DND-41 (cell line): ENCODE results near the gene HCRT.
"Not testable (repeated sequence)": the region's sequence is repeated elsewhere in the genome, so short reads cannot be mapped to it uniquely, and the experiment has no call there.

Experiments
- ATAC-seq: fragments of 200-7000 bp; cut with Tn5 transposase; 3 replicates; pipeline ENCODE4 v1.9.1; 2021; ENCODE audit warnings: low read depth; ENCODE audit not compliant: insufficient read depth
- DNase-seq: peaks from one replicate; pipeline ENCODE4 v3.0.0-alpha.2; 2020
- H2AFZ ChIP-seq: 2 replicates; pipeline ENCODE4 v1.6.0; 2012; ENCODE audit warnings: low read depth, low read length
- H3K27ac ChIP-seq: 2 replicates; pipeline ENCODE4 v1.5.1; 2012; ENCODE audit warnings: low read length, inconsistent platforms
- H3K27me3 ChIP-seq: fragments of 200-600 bp; sonication (generic); 2 replicates; pipeline ENCODE4 v1.6.0; 2012; ENCODE audit warnings: low read length, mild to moderate bottlenecking, inconsistent platforms; ENCODE audit not compliant: insufficient read depth, poor library complexity
- H3K36me3 ChIP-seq: 2 replicates; pipeline ENCODE4 v1.5.1; 2012; ENCODE audit warnings: low read length, inconsistent platforms; ENCODE audit not compliant: insufficient read depth
- H3K4me1 ChIP-seq: 2 replicates; pipeline ENCODE4 v1.5.1; 2012; ENCODE audit warnings: mild to moderate bottlenecking, low read length; ENCODE audit not compliant: insufficient read depth
- H3K4me2 ChIP-seq: 2 replicates; pipeline ENCODE4 v1.6.0; 2012; ENCODE audit warnings: mild to moderate bottlenecking, moderate library complexity, low read length, inconsistent platforms; ENCODE audit not compliant: insufficient read depth
- H3K4me3 ChIP-seq, 2 experiments: fragments of 200-600 bp in 1 of 2; shearing (Covaris generic) in 1 of 2; 2 replicates each; pipeline ENCODE4 v1.5.1; 2012 to 2016; ENCODE audit warnings: inconsistent platforms in 2 of 2, low read length in 2 of 2, mild to moderate bottlenecking in 2 of 2, low read depth in 1 of 2, moderate library complexity in 1 of 2
- H3K79me2 ChIP-seq: 2 replicates; pipeline ENCODE4 v1.6.0; 2012; ENCODE audit warnings: low read length, inconsistent platforms; ENCODE audit not compliant: insufficient read depth
- H3K9ac ChIP-seq: 2 replicates; pipeline ENCODE4 v1.6.0; 2012; ENCODE audit warnings: low read depth, mild to moderate bottlenecking, inconsistent platforms, low read length, moderate library complexity
- H3K9me3 ChIP-seq: 2 replicates; pipeline ENCODE4 v1.5.1; 2012; ENCODE audit warnings: low read length, moderate library complexity, mild to moderate bottlenecking, inconsistent platforms; ENCODE audit not compliant: insufficient read depth, severe bottlenecking
- H4K20me1 ChIP-seq: 2 replicates; pipeline ENCODE4 v1.6.0; 2012; ENCODE audit warnings: low read length; ENCODE audit not compliant: insufficient read depth
- CTCF ChIP-seq: IDR thresholded peaks from 2 replicates; pipeline ENCODE4 v1.5.1; 2012; ENCODE audit warnings: borderline replicate concordance, low read length, moderate library complexity, mild to moderate bottlenecking; ENCODE audit not compliant: poor library complexity, severe bottlenecking; ENCODE audit errors: extremely low read depth
- EZH2 ChIP-seq: IDR thresholded peaks from 3 replicates; pipeline ENCODE4 v1.6.1; 2012; ENCODE audit warnings: borderline replicate concordance, low read depth, mild to moderate bottlenecking, moderate library complexity, low read length, inconsistent platforms; ENCODE audit not compliant: severe bottlenecking

Gene HCRT

GRCh38 chr17:42142371-42142896 lies 42.8 kb downstream of the HCRT start:
- Histone ChIP-seq H3K27me3 (no peaks in the 10 kb centered on the region), H3K9ac (no peak overlapping the region), H3K4me1 (no peaks in the 10 kb centered on the region), H3K79me2 (peaks cover 94% of the 10 kb centered on the region), H3K36me3 (peaks cover 44% of the 10 kb centered on the region), H3K4me2 (no peak overlapping the region), H4K20me1 (peaks cover 59% of the 10 kb centered on the region), H3K4me3 (no peak overlapping the region), H3K9me3 (no peaks in the 10 kb centered on the region), H3K27ac (no peak overlapping the region), H2AFZ (no peak overlapping the region)
- no peak for TF ChIP-seq CTCF
- TF ChIP-seq EZH2: no peak
- ATAC-seq (no peak), DNase-seq (no peak)

GRCh38 chr17:42141382-42141781 lies 43.9 kb downstream of the HCRT start:
- peaks cover 95% of the 10 kb centered on the region for H3K79me2 ChIP-seq
- H3K9ac ChIP-seq: no peak overlapping the region
- H3K9me3 ChIP-seq: no peaks in the 10 kb centered on the region
- no peak overlapping the region for H2AFZ ChIP-seq
- peaks cover 49% of the 10 kb centered on the region for H3K36me3 ChIP-seq
- H3K27ac ChIP-seq: no peak overlapping the region
- TF ChIP-seq CTCF (no peak), EZH2 (no peak)
- no peak overlapping the region for H3K4me3 ChIP-seq
- H3K27me3 ChIP-seq: no peaks in the 10 kb centered on the region
- H3K4me1 ChIP-seq: no peaks in the 10 kb centered on the region
- peaks cover 62% of the 10 kb centered on the region for H4K20me1 ChIP-seq
- no peak for DNase-seq
- no peak overlapping the region for H3K4me2 ChIP-seq
- no peak for ATAC-seq

- H4K20me1 ChIP-seq: peaks cover 67% of the 10 kb centered on the region
- peaks cover 55% of the 10 kb centered on the region for H3K36me3 ChIP-seq
- H3K4me3 ChIP-seq, H3K27me3 ChIP-seq, ATAC-seq, H3K4me2 ChIP-seq, H3K27ac ChIP-seq, H3K9me3 ChIP-seq, DNase-seq, H3K9ac ChIP-seq, H2AFZ ChIP-seq, H3K4me1 ChIP-seq: not testable (repeated sequence)
- H3K79me2 ChIP-seq: peaks cover 95% of the 10 kb centered on the region
These were observed 44.6 kb downstream of the HCRT start for GRCh38 chr17:42140690-42141089.

- no peak overlapping the region for H3K4me2 ChIP-seq
- TF ChIP-seq EZH2: no peak
- TF ChIP-seq CTCF: no peak
- 0 out of 2 replicates have a peak, but pooled peaks cover 2% of the 10 kb centered on the region for H3K4me1 ChIP-seq
- H3K27me3 ChIP-seq: no peaks in the 10 kb centered on the region
- H3K9ac ChIP-seq: no peak overlapping the region
- no peak overlapping the region for H3K27ac ChIP-seq
- no peaks in the 10 kb centered on the region for H3K9me3 ChIP-seq
- ATAC-seq: no peak
- no peak overlapping the region for H2AFZ ChIP-seq
- DNase-seq: no peak
- H3K4me3 ChIP-seq: no peak overlapping the region
- H3K79me2 ChIP-seq: peaks cover 99% of the 10 kb centered on the region
- H3K36me3 ChIP-seq: peaks cover 59% of the 10 kb centered on the region
- H4K20me1 ChIP-seq: peaks cover 71% of the 10 kb centered on the region
These were observed 46.3 kb downstream of the HCRT start for GRCh38 chr17:42138749-42139492.
